Measurements from ENCODE around the gene MSH4. TPM values are rescaled to one million over a fixed set of nuclear protein-coding genes. Genes with fewer than 3 reads are reported as not detected.

Gene MSH4
- total and polyA plus RNA-seq, 3 experiments from 2014 or later, result 0.50 to 0.58 TPM; not detected in 1

- H3K4me1 ChIP-seq (ENCODE audit: insufficient read depth, low read length), result no peaks in the 10 kb centered on the region
- no peaks in the 10 kb centered on the region for H3K27me3 ChIP-seq (ENCODE audit: insufficient read depth, low read length, poor library complexity, severe bottlenecking)
- no peak for DNase-seq
- H3K4me3 Mint-ChIP-seq, result no peak overlapping the region
- peaks cover 0 to 9% (median 0%) of the 10 kb centered on the region in 5 donors for H3K9me3 Mint-ChIP-seq
- peaks cover 4 to 7% of the 10 kb centered on the region in 2 donors for H3K27me3 Mint-ChIP-seq
- H3K4me3 ChIP-seq (ENCODE audit: low read length), result no peak overlapping the region
- CTCF ChIA-PET, result no interaction called here
- POLR2A ChIA-PET, result no interaction called here
- H3K36me3 Mint-ChIP-seq, result peaks cover 0 to 4% (median 0%) of the 10 kb centered on the region in 3 donors
- H3K27ac ChIP-seq (ENCODE audit: low read depth, low read length), result no peak overlapping the region
- no peak overlapping the region for H3K27ac Mint-ChIP-seq
- no peaks in the 10 kb centered on the region for H3K4me1 Mint-ChIP-seq
- no peaks in the 10 kb centered on the region for H3K9me3 ChIP-seq (ENCODE audit: low read length)
- no peaks in the 10 kb centered on the region for H3K36me3 ChIP-seq (ENCODE audit: insufficient read depth, low read length)
These were observed 44.7 kb downstream of the MSH4 start for GRCh38 chr1:75841421-75841820.

GRCh38 chr1:75845576-75845975 lies 48.9 kb downstream of the MSH4 start:
- Mint-ChIP-seq H3K4me3 (no peak overlapping the region), H3K9me3 (no peaks in the 10 kb centered on the region), H3K36me3 (no peaks in the 10 kb centered on the region), H3K27me3 (peaks cover 0 to 2% of the 10 kb centered on the region in 2 donors), H3K27ac (no peak overlapping the region), H3K4me1 (no peaks in the 10 kb centered on the region)
- Histone ChIP-seq H3K4me1 (ENCODE audit: insufficient read depth, low read length) (no peaks in the 10 kb centered on the region), H3K36me3 (ENCODE audit: insufficient read depth, low read length) (no peaks in the 10 kb centered on the region), H3K27me3 (ENCODE audit: insufficient read depth, low read length, poor library complexity, severe bottlenecking) (no peaks in the 10 kb centered on the region), H3K4me3 (ENCODE audit: low read length) (no peak overlapping the region), H3K27ac (ENCODE audit: low read depth, low read length) (no peak overlapping the region), H3K9me3 (ENCODE audit: low read length) (no peaks in the 10 kb centered on the region)
- CTCF ChIA-PET, result no interaction called here
- no peak for DNase-seq
- POLR2A ChIA-PET, result no interaction called here

- Histone ChIP-seq H3K4me1 (ENCODE audit: insufficient read depth, low read length) (no peaks in the 10 kb centered on the region), H3K27me3 (ENCODE audit: insufficient read depth, low read length, poor library complexity, severe bottlenecking) (no peaks in the 10 kb centered on the region), H3K4me3 (ENCODE audit: low read length) (no peak overlapping the region), H3K27ac (ENCODE audit: low read depth, low read length) (no peak overlapping the region), H3K36me3 (ENCODE audit: insufficient read depth, low read length) (no peaks in the 10 kb centered on the region), H3K9me3 (ENCODE audit: low read length) (no peaks in the 10 kb centered on the region)
- no peak for DNase-seq
- Mint-ChIP-seq H3K4me1 (no peaks in the 10 kb centered on the region), H3K4me3 (no peak overlapping the region), H3K27ac (no peak overlapping the region), H3K27me3 (peaks cover 3% of the 10 kb centered on the region in 2 donors), H3K36me3 (no peaks in the 10 kb centered on the region), H3K9me3 (no peaks in the 10 kb centered on the region)
- CTCF ChIA-PET, result no interaction called here
- POLR2A ChIA-PET, result no interaction called here
These were observed 58.3 kb downstream of the MSH4 start for GRCh38 chr1:75855010-75855409.

- POLR2A ChIA-PET, result no interaction called here
- DNase-seq, result no peak
- Mint-ChIP-seq H3K27me3 (peaks cover 3 to 5% of the 10 kb centered on the region in 2 donors), H3K4me1 (no peaks in the 10 kb centered on the region), H3K27ac (no peak overlapping the region), H3K36me3 (no peaks in the 10 kb centered on the region), H3K9me3 (no peaks in the 10 kb centered on the region), H3K4me3 (no peak overlapping the region)
- no peaks in the 10 kb centered on the region for H3K4me1 ChIP-seq (ENCODE audit: insufficient read depth, low read length)
- no peak overlapping the region for H3K27ac ChIP-seq (ENCODE audit: low read depth, low read length)
- H3K36me3 ChIP-seq (ENCODE audit: insufficient read depth, low read length), result no peaks in the 10 kb centered on the region
- no peaks in the 10 kb centered on the region for H3K27me3 ChIP-seq (ENCODE audit: insufficient read depth, low read length, poor library complexity, severe bottlenecking)
- CTCF ChIA-PET, result no interaction called here
- no peak overlapping the region for H3K4me3 ChIP-seq (ENCODE audit: low read length)
- no peaks in the 10 kb centered on the region for H3K9me3 ChIP-seq (ENCODE audit: low read length)
These were observed 59.1 kb downstream of the MSH4 start for GRCh38 chr1:75855734-75856133.

- H3K27ac Mint-ChIP-seq, result no peak overlapping the region
- H3K9me3 Mint-ChIP-seq, result no peaks in the 10 kb centered on the region
- no peaks in the 10 kb centered on the region for H3K4me1 Mint-ChIP-seq
- ChIA-PET POLR2A (no interaction called here), CTCF (no interaction called here)
- H3K27me3 Mint-ChIP-seq, result peaks cover 3 to 6% of the 10 kb centered on the region in 2 donors
- no peak for DNase-seq
- Histone ChIP-seq H3K36me3 (ENCODE audit: insufficient read depth, low read length) (no peaks in the 10 kb centered on the region), H3K27me3 (ENCODE audit: insufficient read depth, low read length, poor library complexity, severe bottlenecking) (no peaks in the 10 kb centered on the region), H3K4me3 (ENCODE audit: low read length) (no peak overlapping the region), H3K27ac (ENCODE audit: low read depth, low read length) (no peak overlapping the region), H3K9me3 (ENCODE audit: low read length) (no peaks in the 10 kb centered on the region), H3K4me1 (ENCODE audit: insufficient read depth, low read length) (no peaks in the 10 kb centered on the region)
- no peaks in the 10 kb centered on the region for H3K36me3 Mint-ChIP-seq
- no peak overlapping the region for H3K4me3 Mint-ChIP-seq
These were observed 65.1 kb downstream of the MSH4 start for GRCh38 chr1:75861831-75862230.

- ChIA-PET POLR2A (no interaction called here), CTCF (no interaction called here)
- Histone ChIP-seq H3K4me1 (ENCODE audit: insufficient read depth, low read length) (no peaks in the 10 kb centered on the region), H3K4me3 (ENCODE audit: low read length) (no peak overlapping the region), H3K27me3 (ENCODE audit: insufficient read depth, low read length, poor library complexity, severe bottlenecking) (no peaks in the 10 kb centered on the region), H3K9me3 (ENCODE audit: low read length) (no peaks in the 10 kb centered on the region), H3K36me3 (ENCODE audit: insufficient read depth, low read length) (no peaks in the 10 kb centered on the region), H3K27ac (ENCODE audit: low read depth, low read length) (no peak overlapping the region)
- no peak for DNase-seq
- H3K27ac Mint-ChIP-seq, result no peak overlapping the region
- peaks cover 7 to 23% of the 10 kb centered on the region in 2 donors for H3K27me3 Mint-ChIP-seq
- H3K9me3 Mint-ChIP-seq, result peaks cover 0 to 6% (median 0%) of the 10 kb centered on the region in 5 donors
- H3K4me1 Mint-ChIP-seq, result no peaks in the 10 kb centered on the region
- H3K4me3 Mint-ChIP-seq, result no peak overlapping the region
- peaks cover 0 to 6% (median 0%) of the 10 kb centered on the region in 3 donors for H3K36me3 Mint-ChIP-seq
These were observed 74.3 kb downstream of the MSH4 start for GRCh38 chr1:75870951-75871350.

- no peak overlapping the region for H3K27ac ChIP-seq (ENCODE audit: low read depth, low read length)
- Mint-ChIP-seq H3K4me1 (no peaks in the 10 kb centered on the region), H3K36me3 (no peaks in the 10 kb centered on the region), H3K4me3 (no peak overlapping the region), H3K27me3 (peaks cover 0 to 6% of the 10 kb centered on the region in 2 donors), H3K27ac (no peak overlapping the region), H3K9me3 (no peaks in the 10 kb centered on the region)
- DNase-seq, result no peak
- CTCF ChIA-PET, result no interaction called here
- POLR2A ChIA-PET, result no interaction called here
- H3K9me3 ChIP-seq (ENCODE audit: low read length), result no peaks in the 10 kb centered on the region
- no peaks in the 10 kb centered on the region for H3K4me1 ChIP-seq (ENCODE audit: insufficient read depth, low read length)
- H3K36me3 ChIP-seq (ENCODE audit: insufficient read depth, low read length), result no peaks in the 10 kb centered on the region
- no peaks in the 10 kb centered on the region for H3K27me3 ChIP-seq (ENCODE audit: insufficient read depth, low read length, poor library complexity, severe bottlenecking)
- no peak overlapping the region for H3K4me3 ChIP-seq (ENCODE audit: low read length)
These were observed 83.3 kb downstream of the MSH4 start for GRCh38 chr1:75879985-75880384.

- Histone ChIP-seq H3K36me3 (ENCODE audit: insufficient read depth, low read length) (no peaks in the 10 kb centered on the region), H3K27me3 (ENCODE audit: insufficient read depth, low read length, poor library complexity, severe bottlenecking) (no peaks in the 10 kb centered on the region), H3K4me1 (ENCODE audit: insufficient read depth, low read length) (no peaks in the 10 kb centered on the region), H3K27ac (ENCODE audit: low read depth, low read length) (no peak overlapping the region), H3K4me3 (ENCODE audit: low read length) (no peak overlapping the region), H3K9me3 (ENCODE audit: low read length) (no peaks in the 10 kb centered on the region)
- no peak for DNase-seq
- Mint-ChIP-seq H3K9me3 (no peaks in the 10 kb centered on the region), H3K27me3 (no peaks in the 10 kb centered on the region), H3K36me3 (no peaks in the 10 kb centered on the region), H3K27ac (no peak overlapping the region), H3K4me1 (no peaks in the 10 kb centered on the region), H3K4me3 (no peak overlapping the region)
- POLR2A ChIA-PET, result no interaction called here
- CTCF ChIA-PET, result no interaction called here
These were observed 87.8 kb downstream of the MSH4 start for GRCh38 chr1:75884437-75884836.

GRCh38 chr1:75901371-75901770 lies 104.7 kb downstream of the MSH4 start:
- ChIA-PET POLR2A (no interaction called here), CTCF (no interaction called here)
- H3K4me1 ChIP-seq (ENCODE audit: insufficient read depth, low read length), result no peaks in the 10 kb centered on the region
- Mint-ChIP-seq H3K27ac (no peak overlapping the region), H3K4me1 (no peaks in the 10 kb centered on the region), H3K27me3 (no peaks in the 10 kb centered on the region), H3K9me3 (peaks cover 0 to 2% (median 0%) of the 10 kb centered on the region in 5 donors), H3K36me3 (peaks cover 0 to 1% (median 0%) of the 10 kb centered on the region in 3 donors), H3K4me3 (no peak overlapping the region)
- no peak overlapping the region for H3K4me3 ChIP-seq (ENCODE audit: low read length)
- no peak for DNase-seq
- no peaks in the 10 kb centered on the region for H3K27me3 ChIP-seq (ENCODE audit: insufficient read depth, low read length, poor library complexity, severe bottlenecking)
- no peaks in the 10 kb centered on the region for H3K9me3 ChIP-seq (ENCODE audit: low read length)
- no peaks in the 10 kb centered on the region for H3K36me3 ChIP-seq (ENCODE audit: insufficient read depth, low read length)
- no peak overlapping the region for H3K27ac ChIP-seq (ENCODE audit: low read depth, low read length)
